Measurements from ENCODE around the gene ABCC4.

- TF ChIP-seq ATF3 (IDR thresholded peaks at IDR 0.05) (no peak), YY1 (IDR thresholded peaks at IDR 0.05) (no peak), CTCF (IDR thresholded peaks at IDR 0.05; ENCODE audit: low read depth, low read length, missing input control) (no peak), MAX (IDR thresholded peaks at IDR 0.05) (no peak), ZBTB33 (IDR thresholded peaks at IDR 0.05) (no peak), RAD21 (IDR thresholded peaks at IDR 0.05) (no peak), TAF1 (conservative IDR thresholded peaks at IDR 0.05) (no peak), EGR1 (IDR thresholded peaks at IDR 0.05; ENCODE audit: low read depth in 2 of 2) (no peak), SP1 (IDR thresholded peaks at IDR 0.05) (no peak), JUND (IDR thresholded peaks at IDR 0.05) (no peak), FOXA1 (IDR thresholded peaks at IDR 0.05) (no peak), NR2F2 (IDR thresholded peaks at IDR 0.05) (no peak), REST (IDR thresholded peaks at IDR 0.05) (no peak)
Observed at GRCh38 chr13:94987081-94987480, 314.2 kb downstream of the ABCC4 start.
